NCI-H1417 treated with DMSO at 0.1 percent for 48 hours (cell line): ENCODE measurements around the gene PKP3.
"Not testable (repeated sequence)": the region's sequence is repeated elsewhere in the genome, so short reads cannot be mapped to it uniquely, and the experiment has no call there.

Experiments used
- DNase-seq: peaks from one replicate; lab custom pipeline; 2025; lab: John Stamatoyannopoulos, UW

Gene PKP3

GRCh38 chr11:396948-397548 lies 3.0 kb downstream of the PKP3 start:
- DNase-seq: no peak

DNA sequence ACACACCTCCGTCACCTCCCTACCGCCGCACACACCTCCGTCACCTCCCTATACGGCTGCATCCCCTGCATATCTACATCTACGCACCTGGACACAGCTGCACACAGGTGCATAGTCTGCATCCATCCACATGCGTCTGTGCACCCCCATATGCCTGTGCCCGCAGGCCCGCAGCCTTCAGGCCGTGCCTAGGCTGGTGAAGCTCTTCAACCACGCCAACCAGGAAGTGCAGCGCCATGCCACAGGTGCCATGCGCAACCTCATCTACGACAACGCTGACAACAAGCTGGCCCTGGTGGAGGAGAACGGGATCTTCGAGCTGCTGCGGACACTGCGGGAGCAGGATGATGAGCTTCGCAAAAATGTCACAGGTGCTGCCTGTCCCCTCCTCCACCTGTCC lies 4.8 kb downstream of the PKP3 start:
- DNase-seq: no peak

GRCh38 chr11:399731-400211 lies 5.8 kb downstream of the PKP3 start:
- DNase-seq: no peak

GRCh38 chr11:400241-400689 lies 6.3 kb downstream of the PKP3 start:
- DNase-seq: no peak

- DNase-seq: not testable (repeated sequence)
Measured at GRCh38 chr11:401196-401595, 7.2 kb downstream of the PKP3 start.

DNA sequence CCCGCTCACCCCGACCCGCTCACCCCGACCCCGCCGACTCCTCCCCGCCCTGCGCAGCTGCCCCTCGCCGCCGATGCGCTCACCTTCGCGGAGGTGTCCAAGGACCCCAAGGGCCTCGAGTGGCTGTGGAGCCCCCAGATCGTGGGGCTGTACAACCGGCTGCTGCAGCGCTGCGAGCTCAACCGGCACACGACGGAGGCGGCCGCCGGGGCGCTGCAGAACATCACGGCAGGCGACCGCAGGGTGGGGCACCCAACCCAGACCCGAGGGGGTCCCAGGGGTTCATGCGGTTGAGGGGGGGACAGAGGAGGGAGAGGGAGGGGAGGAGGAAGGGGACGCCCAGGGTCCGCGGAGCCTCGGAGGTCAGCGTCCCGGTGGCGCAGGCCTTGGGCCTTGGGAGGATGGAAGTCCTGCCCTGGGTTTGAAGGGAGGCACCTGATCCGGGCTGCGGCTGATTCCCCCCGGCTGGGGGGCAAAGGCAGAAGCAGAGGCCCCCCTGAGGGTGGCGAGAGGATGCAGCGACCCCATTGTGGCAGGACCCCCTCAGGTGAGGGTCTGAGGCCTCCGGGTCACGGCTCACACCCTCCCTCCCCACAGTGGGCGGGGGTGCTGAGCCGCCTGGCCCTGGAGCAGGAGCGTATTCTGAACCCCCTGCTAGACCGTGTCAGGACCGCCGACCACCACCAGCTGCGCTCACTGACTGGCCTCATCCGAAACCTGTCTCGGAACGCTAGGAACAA lies 9.2 kb downstream of the PKP3 start:
- DNase-seq: no peak

GRCh38 chr11:403761-404431 lies 9.9 kb downstream of the PKP3 start:
- no peak for DNase-seq

DNA sequence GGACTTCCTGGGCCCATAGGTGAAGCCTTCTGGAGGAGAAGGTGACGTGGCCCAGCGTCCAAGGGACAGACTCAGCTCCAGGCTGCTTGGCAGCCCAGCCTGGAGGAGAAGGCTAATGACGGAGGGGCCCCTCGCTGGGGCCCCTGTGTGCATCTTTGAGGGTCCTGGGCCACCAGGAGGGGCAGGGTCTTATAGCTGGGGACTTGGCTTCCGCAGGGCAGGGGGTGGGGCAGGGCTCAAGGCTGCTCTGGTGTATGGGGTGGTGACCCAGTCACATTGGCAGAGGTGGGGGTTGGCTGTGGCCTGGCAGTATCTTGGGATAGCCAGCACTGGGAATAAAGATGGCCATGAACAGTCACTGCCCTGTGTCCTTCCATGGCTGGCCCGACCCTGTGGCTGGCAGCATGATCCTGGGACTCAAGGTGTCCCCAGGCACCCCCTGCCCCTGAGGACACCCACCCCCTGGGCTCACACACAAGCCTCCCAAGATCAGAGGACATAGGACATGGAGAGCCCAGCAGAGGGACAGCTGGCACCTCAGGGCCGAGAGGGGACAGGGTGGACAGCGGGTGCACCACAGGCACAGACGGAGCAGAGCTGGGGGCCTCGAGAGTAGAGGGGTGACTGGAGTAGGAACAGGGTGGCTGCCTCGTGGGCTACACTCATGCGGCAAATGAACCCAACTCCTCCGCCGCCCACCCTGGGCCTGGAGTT lies 10.7 kb downstream of the PKP3 start:
- no peak for DNase-seq

DNA sequence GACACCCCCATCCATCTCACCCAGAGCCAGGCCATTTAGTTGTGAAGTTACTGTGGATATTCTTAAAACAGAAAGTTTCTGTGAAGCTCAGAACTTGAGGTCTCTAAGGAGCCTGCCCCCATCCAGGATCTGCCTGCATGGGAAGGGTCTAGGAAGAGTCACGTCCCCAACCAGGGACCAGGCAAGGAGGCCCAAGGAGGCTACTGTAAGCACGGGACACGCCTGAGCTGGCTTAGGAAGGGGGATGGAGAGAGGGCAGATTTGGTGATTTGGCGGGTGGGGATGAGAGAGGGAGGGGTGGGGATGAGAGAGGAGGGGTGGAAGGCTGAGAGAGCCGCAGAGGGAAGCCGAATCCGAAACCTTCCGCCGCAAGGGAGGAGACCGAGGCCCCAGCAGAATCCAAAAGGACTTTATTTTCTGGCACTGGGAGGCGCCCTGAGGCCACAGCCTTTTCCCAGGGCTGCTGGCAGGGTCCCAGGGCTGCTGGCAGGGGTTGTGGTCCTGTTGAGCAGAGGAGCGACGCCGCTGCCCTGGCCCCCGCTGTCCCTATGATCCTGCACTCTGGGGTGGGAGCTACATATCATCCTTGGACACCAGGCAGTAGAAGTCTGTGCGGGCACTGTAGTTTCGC lies 11.4 kb downstream of the PKP3 start:
- no peak for DNase-seq

GRCh38 chr11:405954-406795 lies 12.2 kb downstream of the PKP3 start:
- no peak for DNase-seq

- DNase-seq: no peak
Measured at GRCh38 chr11:406796-407650, 13.0 kb downstream of the PKP3 start.

DNA sequence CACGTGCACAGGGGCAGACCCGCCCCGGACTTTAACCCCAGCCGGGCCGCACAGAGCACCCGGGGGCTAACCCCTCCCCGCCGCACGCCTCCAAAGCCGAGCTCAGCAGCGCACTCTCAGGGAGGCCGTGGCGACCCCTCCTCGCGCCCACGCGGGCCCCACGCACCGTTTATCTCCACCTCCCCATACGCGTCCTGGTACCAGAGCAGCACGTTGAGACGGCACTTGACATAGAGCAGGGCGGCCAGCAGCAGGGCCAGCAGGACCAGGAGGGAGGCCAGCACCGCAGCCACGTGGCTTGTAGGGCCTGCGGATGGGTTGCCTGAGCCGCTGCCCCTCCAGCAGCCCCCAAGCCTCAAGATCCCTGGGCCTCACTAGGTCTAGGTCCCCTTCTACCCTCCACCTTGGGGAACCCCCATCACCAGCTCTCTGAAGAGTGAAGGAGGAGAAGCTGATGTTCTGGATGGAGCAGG lies 13.7 kb downstream of the PKP3 start:
- DNase-seq: no peak

DNA sequence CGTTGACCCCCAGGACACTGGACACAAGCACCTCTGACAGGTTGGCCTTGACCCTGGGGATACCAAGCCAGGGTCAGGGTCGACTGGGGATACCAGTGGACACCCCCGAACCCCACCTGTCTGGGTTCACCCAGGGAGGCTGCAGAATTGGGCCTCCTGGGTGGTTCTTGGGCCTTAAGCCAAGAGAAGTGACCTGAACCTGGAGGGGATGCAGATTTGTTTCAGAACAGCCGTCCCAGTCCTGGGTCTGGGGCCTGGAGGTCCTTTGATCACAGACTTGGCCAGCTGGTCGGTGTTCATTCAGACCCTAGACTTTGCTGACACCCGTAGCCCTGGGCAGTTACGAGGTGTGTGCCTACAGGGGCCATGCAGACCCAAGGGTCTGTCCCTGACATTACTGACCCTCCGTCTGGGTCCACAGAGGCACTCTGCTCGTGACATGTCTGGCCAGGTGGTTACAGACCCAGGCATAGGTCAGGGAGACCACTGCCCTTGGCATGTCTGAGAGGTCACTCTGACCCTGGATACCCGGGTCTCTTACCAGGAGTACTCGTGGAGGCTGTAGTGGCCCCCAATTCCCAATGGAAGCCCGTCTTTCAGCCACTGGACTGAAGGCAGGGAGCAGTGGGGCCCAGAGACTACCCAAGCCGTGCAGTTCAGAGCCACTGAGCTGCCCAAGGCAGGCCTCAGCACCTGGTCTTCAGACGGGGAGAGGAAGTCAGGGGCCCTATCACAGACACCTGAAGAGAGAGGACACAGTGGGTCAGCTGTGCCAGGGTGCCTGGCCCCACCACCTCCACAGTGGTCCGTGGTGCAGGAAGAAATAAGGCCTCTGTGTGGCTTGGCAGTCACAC lies 14.4 kb downstream of the PKP3 start:
- no peak for DNase-seq

DNA sequence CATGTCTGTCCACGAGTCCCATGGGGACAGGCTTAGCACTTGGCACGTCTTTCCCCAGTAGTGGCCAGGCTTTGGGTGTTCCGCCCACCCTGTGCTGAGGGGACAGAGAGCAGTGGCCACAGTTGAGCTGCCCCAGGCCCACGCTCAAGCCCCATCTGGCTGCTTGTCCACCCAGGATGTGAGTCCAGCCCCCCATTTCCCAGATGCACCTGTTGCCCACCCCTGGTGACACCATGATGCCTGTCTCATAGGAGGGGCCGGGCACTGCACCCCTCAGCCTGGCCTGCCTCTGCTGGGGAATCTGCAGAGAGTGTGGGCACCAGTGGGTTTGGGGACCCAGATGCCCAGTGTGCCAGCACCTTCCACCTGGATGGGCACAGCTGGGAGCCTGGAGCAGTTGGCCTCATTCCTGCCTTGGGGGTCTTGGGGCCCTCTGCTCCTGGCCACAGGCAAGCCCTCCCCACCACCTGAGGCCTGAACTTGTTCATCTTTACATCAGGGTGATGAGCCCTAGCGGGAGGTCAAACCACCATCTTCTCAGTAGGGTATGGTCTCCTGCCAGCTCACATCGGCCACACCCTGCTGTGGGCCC lies 15.1 kb downstream of the PKP3 start:
- DNase-seq: no peak

DNA sequence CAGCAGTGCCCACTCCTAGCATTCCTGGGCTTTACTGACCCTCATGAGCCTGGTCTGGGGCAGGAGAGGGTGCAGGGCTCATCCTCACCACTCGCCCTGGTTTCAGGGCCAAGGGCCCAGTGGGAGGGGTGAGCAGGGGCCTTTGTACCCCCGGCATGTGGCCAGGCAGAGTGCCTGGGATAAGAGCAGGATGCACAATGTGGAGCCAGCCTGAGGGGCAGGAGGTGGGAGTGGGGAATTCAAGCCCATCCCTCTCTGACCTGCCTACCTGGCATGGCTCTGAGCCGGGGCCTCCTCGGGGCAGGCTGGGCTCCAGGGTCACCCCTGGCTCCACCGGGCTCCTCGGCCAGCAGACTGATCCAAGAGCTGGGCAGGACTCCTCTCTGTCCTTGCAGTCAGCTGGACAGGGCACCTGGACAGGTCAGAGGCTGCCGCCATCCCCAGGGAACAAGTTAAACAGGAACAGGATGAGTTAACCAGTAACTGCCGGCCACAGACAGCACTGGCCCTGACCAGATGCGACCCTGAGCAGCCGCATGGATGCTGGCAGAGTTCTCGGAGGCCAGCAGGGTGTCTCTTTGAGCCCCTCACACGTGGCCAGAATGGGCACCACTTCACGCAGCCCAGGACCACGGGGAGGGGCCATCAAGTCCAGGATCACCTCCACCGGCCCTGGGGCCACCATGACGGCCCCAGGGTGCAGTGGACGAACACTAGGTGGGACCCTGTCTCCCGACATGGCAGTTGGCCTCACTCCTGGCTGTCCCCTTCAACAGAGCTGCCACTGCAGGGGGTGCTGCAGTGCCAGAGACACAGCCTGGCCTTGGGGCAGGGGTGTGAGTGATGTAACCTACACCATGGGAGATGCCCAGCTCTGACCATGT lies 15.8 kb downstream of the PKP3 start:
- no peak for DNase-seq

DNA sequence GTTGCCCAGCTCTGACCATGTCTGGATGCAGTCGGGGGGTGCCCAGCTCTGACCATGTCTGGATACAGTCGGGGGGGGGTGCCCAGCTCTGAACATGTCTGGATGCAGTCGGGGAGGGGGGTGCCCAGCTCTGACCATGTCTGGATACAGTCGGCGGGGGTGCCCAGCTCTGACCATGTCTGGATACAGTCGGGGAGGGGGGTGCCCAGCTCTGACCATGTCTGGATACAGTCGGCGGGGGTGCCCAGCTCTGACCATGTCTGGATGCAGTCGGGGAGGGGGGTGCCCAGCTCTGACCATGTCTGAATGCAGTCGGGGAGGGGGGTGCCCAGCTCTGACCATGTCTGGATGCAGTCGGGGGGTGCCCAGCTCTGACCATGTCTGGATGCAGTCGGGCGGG lies 16.7 kb downstream of the PKP3 start:
- not testable (repeated sequence) for DNase-seq

DNA sequence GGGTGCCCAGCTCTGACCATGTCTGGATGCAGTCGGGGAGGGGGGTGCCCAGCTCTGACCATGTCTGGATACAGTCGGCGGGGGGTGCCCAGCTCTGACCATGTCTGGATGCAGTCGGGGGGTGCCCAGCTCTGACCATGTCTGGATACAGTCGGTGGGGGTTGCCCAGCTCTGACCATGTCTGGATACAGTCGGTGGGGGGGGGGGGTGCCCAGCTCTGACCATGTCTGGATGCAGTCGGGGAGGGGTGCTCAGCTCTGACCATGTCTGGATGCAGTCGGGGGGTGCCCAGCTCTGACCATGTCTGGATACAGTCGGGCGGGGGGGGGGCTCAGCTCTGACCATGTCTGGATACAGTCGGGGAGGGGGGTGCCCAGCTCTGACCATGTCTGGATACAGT lies 17.5 kb downstream of the PKP3 start:
- DNase-seq: not testable (repeated sequence)
